ENCODE measurements around the gene UBE2C.

Gene UBE2C

GRCh38 chr20:45861221-45862075, 49.0 kb downstream of the UBE2C start:
- DNase-seq: peak; percentile 11

- DNase-seq: peak; percentile 2
These were observed 51.4 kb downstream of the UBE2C start for GRCh38 chr20:45863543-45864470.

GRCh38 chr20:45866454-45866853, 54.0 kb downstream of the UBE2C start:
- DNase-seq: no peak

Data from NCI-H774 (cell line).